Vagina (tissue), 2 donors: ENCODE measurements around the gene COPS2.

Experiments
- POLR2AphosphoS5 ChIP-seq, 2 donors: sonication (generic); formaldehyde crosslinking; IDR thresholded peaks; one replicate each; pipeline ENCODE4 v1.9.0; 2017; ENCODE audit warnings: antibody characterized with exemption in 2 of 2, mild to moderate bottlenecking in 2 of 2, low read depth in 1 of 2; ENCODE audit not compliant: insufficient read depth in 1 of 2
- TF ChIP-seq, protein P1 (sequence below), 3 experiments: fragments of 450-650 bp in 2 of 3; fragments of 200-600 bp in 1 of 3; sonication (generic) in 1 of 3; IDR thresholded peaks; one replicate each; pipeline ENCODE4 v1.5.1; 2017 to 2019; ENCODE audit warnings: antibody characterized with exemption in 3 of 3, mild to moderate bottlenecking in 2 of 3, moderate library complexity in 2 of 3

DNA sequence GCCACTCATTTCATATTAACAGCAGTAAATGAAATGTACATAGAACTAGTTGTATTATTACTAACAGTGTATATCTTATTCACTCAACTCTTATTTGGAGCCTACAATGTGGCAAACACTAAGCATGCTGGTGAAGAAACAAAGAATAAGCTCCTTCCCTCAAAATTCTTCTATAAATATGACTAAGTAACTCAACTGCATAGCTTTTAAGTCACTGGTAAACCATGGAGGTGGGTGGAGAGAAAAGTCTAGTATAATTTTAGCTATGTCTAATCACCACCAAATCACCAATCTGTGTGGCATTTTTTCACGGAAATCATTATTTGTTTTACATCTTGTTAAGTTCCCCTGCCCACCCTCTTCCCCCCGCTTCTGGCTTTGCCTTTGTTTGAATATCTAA is 17.5 kb downstream of the COPS2 start:
- TF ChIP-seq, protein P1, sequence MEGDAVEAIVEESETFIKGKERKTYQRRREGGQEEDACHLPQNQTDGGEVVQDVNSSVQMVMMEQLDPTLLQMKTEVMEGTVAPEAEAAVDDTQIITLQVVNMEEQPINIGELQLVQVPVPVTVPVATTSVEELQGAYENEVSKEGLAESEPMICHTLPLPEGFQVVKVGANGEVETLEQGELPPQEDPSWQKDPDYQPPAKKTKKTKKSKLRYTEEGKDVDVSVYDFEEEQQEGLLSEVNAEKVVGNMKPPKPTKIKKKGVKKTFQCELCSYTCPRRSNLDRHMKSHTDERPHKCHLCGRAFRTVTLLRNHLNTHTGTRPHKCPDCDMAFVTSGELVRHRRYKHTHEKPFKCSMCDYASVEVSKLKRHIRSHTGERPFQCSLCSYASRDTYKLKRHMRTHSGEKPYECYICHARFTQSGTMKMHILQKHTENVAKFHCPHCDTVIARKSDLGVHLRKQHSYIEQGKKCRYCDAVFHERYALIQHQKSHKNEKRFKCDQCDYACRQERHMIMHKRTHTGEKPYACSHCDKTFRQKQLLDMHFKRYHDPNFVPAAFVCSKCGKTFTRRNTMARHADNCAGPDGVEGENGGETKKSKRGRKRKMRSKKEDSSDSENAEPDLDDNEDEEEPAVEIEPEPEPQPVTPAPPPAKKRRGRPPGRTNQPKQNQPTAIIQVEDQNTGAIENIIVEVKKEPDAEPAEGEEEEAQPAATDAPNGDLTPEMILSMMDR (IDR thresholded peaks at IDR 0.05): no peak
- no peak for TF ChIP-seq POLR2AphosphoS5 (IDR thresholded peaks at IDR 0.05; ENCODE audit: insufficient read depth in 1 of 2, low read depth in 1 of 2)
